ENCODE results near the gene ATRIP.

GRCh38 chr3:48422272-48422671 is 24.3 kb upstream of the ATRIP start:
- TF ChIP-seq CTCF (tag by site-specific recombination; IDR thresholded peaks at IDR 0.05): 0 out of 2 replicates have a peak, but pooled peaks have one; percentile 10
- no peak for TF ChIP-seq ZNF48 (tag by site-specific recombination; IDR thresholded peaks at IDR 0.05)
- TF ChIP-seq ZBTB26 (tag by site-specific recombination; optimal IDR thresholded peaks at IDR 0.05): no peak
- no peak for TF ChIP-seq ZNF707 (tag by site-specific recombination; IDR thresholded peaks at IDR 0.05)
- no peak for TF ChIP-seq MYNN (tag by site-specific recombination; IDR thresholded peaks at IDR 0.05; ENCODE audit: borderline replicate concordance)
- TF ChIP-seq ATF2 (tag by site-specific recombination; IDR thresholded peaks at IDR 0.05; ENCODE audit: low read depth): no peak
- no peak for TF ChIP-seq ZNF645 (tag by site-specific recombination; IDR thresholded peaks at IDR 0.05)
